GM19324 (cell line): ENCODE measurements around the gene CCDC197.

Source experiments
- ATAC-seq: cut with Tn5 transposase; IDR thresholded peaks from one replicate; pipeline ENCODE4 v1.9.1; 2021; ENCODE audit warnings: mild to moderate bottlenecking, moderate library complexity; ENCODE audit not compliant: unreplicated experiment, low FRiP score

CCDC197 gene

DNA sequence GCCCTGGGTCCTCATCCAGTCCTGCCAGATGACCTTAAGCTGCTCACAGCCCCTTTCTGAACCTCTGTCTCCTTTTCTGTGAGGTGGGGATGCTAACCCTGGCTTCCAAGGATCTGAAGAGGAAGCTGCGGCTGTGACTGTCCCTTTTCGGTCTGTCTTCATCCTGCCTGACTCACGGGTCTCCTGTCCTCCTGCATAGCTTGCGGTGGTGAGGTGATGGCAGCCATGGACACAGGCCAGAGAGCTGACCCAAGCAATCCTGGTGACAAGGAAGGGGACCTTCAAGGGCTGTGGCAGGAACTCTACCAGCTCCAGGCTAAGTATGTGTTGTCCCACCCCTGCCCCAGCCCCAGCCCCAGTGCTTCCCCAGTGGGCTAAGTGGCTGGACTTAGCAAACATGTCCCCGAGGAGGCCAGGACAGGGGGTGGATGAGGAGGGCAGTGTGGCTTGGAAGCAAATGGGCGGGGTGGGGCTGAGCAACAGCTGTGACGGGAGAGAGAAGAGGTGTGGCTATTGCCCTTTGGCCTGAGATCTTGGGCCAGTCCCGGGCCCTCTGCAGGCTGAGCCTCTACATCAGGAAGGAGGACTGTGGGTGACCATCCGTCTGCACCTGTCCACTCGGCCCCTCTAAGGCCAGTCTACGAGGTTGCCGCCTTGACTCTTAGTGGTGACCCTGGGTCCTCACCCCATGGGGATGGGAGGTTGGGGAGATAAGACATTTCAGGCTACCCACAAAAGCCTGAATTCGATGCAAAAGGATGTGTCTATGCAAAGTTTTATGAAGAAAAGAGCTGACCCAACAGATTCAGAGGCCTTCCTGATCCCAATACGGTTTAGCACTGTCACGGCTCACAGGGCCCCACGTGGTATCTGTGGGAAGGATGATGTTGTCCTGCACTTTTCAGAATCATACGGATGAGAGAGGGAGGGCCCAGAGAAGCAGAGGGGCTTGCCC is 1.1 kb downstream of the CCDC197 start:
- no peak for ATAC-seq

DNA sequence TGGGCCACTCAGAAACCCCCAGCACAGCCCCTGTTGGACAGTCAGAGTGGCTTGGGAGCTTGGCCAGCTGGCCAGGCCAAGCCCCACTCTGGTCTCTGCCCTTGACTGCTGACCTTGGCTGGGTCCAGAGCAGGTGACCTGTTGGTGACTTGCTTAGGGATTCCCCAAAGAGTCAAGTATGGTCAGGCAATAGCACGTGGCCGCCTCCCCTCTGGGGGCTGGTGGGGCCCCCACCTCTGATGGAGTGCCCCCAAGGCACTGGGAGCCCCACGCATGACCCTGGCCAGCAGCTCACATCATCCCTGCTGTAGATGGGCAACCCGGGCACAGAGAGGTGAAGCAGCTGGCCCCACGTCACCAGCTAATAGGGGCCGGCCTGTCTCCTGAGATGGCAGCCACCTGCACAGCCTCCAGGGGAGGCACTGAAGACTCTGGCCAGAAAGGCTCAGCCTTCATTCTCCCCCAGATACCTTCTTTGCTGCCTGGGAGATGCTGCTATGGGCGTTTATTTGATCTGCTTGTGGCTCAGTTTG is 1.8 kb downstream of the CCDC197 start:
- no peak for ATAC-seq

DNA sequence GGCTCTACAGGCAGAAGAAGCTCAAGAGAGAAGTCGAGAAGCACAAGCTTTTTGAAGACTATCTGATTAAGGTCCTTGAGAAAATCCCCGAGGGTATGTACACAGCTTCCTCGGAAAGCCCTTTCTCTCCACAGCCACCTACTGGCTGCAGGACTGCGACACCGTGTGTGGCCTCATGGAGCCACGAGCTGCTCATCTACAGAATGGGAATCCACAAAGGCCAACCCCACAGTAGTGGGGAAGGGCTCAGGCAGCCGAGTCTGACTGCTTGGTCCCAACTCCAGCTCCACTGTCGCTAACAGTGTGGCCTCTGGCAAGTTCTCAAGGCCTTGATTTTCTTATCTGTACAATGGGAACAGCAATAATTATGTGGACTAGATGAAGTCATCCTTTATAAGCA is 2.5 kb downstream of the CCDC197 start:
- no peak for ATAC-seq

DNA sequence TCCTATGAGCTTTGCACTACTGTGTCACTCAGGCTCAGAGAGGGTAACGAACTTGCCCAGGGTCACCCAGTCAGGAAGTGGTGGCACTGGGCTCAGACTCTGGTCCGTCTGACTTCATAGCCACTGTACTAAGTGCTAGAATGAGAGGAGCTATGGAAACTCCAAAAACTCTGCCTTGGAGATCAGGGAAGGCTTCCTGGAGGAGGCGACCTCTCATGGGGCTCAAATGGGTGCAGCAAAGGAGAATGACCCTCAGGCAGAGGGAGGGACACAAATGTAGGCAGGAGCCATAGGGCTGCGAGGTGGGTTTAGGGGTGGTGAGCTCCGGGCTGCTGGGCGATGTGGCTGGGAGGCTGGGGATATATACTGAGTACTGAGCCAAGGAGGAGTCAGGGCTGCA is 3.2 kb downstream of the CCDC197 start:
- no peak for ATAC-seq

DNA sequence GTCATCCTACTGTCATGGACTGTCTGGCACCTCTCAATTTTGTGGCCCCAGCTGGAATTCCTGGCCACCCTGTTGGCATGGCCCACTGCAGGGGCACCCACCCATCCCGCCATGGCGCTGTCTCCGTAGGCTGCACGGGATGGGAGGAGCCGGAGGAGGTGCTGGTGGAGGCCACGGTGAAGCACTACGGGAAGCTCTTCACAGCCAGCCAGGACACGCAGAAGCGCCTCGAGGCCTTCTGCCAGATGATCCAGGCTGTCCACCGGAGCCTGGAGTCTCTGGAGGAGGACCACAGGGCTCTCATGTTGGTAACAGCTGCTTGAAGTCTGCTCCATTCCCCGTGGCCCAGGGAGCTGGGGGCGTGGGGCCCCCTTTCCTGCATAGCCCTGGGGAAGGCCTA is 3.9 kb downstream of the CCDC197 start:
- no peak for ATAC-seq

DNA sequence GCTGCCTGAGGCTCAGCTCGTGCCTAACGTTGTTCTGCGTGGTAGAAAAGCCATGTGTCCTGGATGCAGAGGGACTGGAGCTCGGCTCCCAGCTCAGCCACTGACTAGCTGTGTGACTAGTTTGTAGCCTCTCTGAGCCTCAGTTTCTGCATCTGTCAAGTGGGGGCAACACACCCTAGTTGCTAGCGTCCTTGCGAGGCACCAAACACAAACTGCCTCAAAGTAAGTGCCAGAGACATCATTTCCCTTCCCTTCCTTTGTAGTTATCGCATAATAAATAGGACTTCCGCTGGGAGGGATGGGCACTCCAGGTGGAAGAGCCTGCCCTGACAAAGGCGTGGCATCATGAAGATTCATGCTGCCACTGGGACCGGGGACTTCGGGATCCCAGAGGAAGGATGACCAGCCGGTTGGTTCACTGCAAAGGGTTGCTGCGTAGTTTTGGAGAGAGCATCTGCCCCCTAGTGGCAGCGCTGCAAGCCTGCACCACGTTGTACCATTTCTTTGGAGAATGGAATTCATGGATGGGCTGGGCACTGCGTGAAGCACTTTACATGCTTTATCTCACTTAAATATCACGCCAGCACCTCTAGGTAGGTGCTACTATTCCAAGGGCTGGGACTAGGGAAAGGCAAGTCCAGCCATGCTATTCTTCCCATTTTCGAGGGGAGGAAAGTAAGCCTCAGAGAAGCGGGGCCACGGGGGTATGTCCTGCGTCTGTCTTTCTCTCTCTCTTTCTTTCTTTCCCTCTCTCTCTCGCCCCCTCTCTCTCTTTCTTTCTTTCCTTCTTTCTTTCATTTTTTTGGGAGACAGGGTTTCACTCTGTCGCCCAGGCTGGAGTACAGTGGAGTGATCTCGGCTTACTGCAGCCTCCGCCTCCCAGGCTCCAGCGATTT is 4.6 kb downstream of the CCDC197 start:
- peak; percentile 48 for ATAC-seq

DNA sequence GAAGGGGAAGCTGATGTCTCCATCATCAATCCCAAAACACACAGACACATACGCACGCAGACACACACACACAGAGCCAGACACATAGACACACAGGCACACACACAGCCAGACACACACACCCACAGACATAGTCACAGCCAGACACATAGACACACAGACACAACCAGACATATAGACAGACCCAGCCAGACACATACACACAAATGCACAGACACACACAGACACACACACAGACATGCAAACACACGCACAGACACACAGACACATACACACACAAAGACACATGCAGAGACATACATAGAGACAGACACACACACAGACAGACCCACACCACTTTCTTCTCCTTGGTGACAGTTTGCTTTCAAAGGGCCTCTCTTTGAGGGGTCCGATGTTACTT is 6.3 kb downstream of the CCDC197 start:
- no peak for ATAC-seq

DNA sequence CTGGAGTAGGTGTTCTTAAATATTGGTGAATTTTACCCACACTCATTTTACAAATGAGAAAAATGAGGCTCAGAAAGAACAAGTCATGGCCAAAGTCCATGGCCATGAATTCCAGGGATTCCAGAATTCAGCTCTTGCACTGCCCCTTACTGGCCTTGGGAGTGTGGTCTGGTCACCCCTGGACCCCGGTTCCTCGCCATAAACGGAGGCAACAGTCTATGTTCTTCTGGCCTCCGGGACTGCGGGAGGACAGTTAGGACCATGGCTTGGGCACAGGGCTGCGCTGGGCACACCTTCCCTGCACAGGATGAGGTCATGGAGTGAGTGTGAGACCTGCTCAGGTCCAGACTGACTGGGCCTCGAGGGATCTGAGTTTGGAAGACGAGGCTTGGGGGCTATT is 6.9 kb downstream of the CCDC197 start:
- no peak for ATAC-seq

DNA sequence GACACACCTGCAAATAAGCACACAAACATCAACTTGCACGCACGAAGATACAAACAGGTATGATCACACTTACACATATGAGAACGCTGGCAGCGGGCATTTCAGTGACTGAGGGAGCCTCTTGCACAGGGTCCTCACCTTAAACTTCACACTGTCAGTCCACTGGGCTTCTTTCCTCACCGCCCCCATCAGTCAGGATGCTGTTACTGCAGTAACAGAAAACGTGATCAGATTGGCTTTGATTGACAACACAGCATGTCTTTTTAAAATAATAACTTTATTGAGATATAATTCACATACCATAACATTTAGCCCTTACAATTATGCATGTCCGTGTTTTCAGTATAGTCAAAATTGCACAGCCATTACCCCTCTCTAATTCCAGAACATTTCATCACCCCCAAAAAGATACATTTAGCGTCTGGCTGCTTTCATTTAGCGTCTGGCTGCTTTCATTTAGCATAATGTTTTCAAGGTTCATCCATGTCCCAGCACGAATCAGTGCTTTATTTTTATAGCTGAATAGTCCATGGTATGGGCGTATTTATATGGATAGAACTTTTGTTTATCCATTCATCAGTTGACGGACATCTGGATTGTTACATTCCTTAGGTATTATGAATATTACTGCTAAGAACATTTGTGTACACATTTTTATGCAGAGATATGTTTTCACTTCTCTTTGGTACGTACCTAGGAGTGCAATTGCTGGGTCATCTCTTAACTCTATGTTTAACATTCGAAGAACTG is 8.4 kb downstream of the CCDC197 start:
- ATAC-seq: no peak

DNA sequence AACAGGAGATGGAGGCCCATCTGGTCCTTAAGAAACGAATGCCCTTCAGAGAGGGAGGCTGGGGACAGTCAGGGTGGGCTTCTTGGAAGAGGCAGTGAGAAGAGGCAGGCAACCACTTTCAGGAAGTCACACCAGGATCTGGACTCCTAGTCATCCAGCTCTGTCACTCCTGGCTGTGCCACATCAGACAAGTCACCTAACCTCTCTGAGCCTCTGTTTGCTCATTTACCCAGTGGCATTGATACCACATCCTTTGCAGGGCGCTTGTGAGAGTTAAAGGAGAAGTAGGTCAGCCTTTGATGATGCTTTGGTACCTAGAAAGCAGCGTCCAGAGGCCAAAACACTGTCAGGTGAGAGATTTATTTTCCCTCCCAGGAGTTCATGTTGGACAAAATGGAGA is 11.1 kb downstream of the CCDC197 start:
- ATAC-seq: no peak

DNA sequence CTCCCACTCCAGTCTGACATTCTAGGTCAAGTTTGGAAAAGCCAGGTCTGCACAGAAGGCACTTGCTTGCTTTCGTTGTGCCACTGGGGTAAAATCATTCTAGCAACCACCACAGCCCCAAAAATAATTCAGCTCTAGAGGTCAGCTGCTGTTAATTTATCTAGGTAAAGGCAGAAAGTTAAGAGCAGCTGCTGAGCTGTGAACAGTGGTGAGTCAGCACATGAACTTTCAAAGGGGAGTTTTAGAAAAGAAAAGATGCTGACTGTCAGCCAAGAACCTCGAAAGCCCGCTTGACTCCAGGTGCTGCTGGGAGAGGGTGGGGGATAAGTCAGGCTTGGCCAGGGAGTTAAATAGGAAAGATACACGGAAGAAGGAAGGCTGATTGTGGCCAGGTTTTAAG is 12.7 kb downstream of the CCDC197 start:
- ATAC-seq: no peak

DNA sequence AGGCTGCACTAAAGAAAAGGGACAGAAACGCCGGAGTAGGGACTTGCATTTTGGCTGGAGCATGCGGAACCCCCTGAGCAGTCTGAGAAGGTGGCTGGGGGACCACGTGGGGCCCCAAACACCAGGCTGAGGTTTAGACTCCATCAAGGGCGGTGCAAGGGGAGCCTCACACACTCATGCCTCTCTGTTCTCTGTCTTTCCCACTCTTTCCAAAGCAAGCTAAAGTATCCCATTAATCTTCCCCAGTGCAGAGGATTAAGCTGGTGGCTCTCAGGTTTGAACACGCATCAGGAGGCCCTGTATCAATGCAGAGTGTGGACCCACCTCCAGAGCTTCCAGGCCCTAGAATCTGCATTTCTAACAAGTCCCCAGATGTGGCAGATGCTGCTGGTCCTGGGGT is 13.5 kb downstream of the CCDC197 start:
- ATAC-seq: no peak

DNA sequence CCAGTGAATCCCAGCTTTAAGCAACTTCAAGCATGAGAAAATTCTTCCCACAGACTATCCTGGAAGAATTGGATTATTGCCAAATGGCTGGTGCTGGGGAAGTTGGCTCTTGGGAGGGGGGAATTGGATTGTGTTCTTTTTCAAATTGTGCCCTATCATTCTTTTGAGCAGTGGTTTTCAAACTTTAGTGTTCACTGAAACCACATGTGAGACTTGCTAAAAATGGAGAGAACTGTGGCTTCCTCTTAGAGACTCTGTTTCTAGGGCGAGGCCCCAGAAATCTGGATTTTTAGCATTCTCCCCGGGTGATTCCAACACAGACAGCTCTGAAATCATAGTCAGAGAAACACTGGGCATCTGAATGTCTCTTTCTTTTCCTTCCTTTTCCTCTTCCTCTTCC is 14.7 kb downstream of the CCDC197 start:
- ATAC-seq: no peak

DNA sequence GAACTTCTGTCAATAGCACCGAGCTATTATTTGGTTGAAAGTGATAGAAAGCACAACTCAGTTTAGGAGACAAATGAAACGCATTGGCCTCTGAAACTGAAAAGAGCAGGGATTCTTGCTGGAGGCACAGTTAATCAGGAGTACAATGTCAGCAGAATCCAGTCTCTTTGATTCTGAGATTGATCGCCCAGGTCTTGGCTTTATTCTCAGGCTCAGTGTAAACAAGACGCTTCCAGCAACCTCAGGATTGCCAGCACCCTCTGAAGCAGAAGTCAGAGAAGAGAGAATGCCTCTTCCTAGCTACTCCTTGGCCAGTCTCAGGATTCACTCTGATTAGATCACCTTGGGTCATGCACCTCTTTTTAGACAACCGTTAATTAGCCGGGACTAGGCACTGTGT is 17.3 kb downstream of the CCDC197 start:
- ATAC-seq: no peak

DNA sequence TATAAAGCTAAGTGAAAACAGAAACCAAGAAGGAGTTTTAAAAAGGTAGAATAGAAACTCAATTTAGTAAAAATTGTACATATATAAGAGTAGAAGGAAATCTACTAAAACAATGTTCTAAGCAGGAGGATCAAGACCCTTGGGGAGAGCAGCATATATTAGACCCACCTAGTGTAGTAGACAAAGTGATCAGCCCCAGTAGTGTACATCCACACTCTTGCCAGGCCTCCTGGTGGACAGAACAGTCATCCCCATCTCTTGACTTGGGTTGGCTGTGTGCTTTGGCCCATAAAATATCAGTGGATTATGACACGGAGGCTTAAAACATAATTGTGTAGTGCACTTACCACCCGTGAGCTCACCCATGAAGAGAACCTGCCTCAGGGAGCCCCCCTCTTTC is 18.1 kb downstream of the CCDC197 start:
- ATAC-seq: no peak

DNA sequence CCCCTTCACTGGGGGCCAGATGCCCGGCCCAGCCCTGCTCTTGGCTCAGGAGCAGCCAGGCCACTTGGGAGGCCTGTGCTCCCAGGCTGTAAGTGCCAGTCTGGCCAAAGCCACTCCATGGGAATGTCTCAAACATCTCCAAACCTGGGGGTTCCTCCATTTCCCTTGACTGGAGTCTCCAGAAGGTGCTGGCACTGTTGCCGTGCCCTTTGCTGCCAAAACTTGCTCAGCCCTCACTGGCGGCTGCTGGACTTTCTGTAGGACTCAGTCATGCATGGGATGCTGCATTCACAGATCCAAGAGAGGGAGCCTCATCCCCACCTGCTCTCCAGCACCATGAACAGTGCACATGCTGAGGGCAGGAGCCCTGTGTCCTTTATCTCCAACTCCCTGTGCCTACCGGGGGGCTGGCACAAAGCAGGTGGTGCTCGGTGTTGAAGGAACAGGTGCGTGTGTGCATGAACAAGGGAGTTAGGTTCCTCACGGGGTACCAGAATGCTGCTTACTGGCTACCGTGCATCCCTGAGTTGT is 19.4 kb downstream of the CCDC197 start:
- ATAC-seq: no peak

DNA sequence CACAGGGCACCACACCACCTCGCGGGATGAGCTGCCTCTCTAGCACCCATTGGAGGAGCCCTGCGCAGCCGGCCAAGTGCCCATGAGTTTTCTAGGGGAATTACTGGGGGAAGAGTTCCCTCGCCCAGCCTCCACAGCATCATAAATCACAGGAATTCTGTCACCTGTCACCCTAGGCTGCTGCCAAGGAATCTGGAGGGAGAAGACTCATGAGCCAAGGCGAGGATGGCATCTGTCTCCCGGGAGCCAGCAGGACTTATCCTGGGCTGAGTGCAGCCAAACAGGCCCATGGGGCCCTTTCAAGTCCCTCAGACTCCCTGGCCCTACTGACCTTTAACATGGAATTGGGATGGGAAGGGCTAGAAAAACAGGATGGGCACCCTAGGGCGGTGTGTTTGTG is 21.2 kb downstream of the CCDC197 start:
- ATAC-seq: no peak

DNA sequence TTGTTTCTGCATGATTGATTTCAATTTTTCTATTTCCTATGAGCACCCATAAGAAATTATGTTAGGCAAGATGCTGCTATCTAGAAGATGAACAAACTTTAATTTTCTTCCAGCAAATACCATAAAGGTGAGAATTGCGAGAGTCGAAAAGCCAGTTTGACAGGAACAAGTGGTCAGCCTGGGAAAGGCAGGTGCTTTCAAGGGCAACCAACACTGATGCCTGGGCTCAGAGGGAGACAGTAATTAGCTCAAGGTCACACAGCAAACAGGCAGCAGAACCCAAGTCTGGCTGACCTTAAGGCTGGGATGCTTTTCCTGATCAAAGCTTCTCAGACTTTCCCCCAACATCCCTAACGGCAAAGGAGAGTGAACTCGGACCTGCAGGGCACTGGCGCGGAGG is 22.2 kb downstream of the CCDC197 start:
- ATAC-seq: no peak

DNA sequence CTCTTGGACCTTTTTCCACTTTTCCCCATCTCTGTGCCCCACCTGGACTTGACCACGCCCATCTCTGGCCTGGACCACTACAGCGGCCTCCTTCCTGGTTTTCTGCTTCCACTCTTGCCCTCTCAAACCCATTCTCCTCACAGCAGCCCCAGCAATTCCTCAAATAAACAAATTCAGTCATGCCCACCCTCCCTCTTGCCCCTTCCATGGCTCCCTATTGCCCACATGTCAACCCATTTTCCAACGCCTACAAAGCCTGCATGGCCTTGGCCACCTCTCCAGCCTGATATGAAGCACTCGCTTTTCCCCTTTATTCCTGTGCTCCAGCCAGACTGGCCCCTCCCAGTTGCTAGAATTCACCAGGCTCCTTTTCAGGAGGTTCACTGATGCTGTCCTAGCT is 23.2 kb downstream of the CCDC197 start:
- ATAC-seq: no peak

DNA sequence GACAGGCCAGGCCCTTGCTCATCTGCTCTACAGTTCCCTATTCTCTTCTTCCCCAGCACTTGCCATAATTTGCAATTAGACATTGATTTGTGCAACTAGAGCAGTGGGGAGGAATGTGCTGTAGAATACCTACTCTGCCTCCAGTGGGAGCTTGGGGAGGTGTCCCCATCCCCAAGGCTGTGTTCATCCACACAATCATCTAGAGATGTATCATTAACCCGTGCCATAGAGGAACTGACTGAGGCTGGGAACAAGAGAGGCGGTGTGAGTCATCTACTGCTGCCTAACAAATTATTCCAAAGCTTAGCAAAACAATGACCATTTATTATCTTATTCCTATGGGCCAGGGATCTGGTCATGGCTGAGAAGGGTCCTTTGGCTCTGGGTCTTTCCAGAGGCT is 23.9 kb downstream of the CCDC197 start:
- ATAC-seq: no peak
